HG03066 (cell line): ENCODE results near the gene TM7SF2.
"Not testable (repeated sequence)": the region's sequence is repeated elsewhere in the genome, so short reads cannot be mapped to it uniquely, and the experiment has no call there.

ENCODE experiments used
- ATAC-seq: cut with Tn5 transposase; IDR thresholded peaks from one replicate; pipeline ENCODE4 v1.9.1; 2021; ENCODE audit warnings: low read depth; ENCODE audit not compliant: unreplicated experiment

TM7SF2 gene

DNA sequence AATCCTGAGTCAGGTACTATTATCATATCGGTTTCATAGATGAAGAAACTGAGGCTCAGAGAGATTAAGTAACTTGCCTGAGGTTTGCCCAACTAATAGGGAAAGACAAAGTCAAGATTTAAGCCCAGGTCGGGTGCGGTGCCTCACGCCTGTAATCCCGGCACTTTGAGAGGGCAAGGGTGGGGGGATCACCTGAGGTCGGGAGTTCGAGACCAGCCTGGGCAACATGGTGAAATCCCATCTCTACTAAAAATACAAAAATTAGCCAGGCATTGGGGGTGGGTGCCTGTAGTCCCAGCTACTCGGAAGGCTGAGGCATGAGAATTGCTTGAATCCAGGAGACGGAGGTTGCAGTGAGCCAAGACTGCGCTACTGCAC lies 38.4 kb downstream of the TM7SF2 start:
- not testable (repeated sequence) for ATAC-seq

DNA sequence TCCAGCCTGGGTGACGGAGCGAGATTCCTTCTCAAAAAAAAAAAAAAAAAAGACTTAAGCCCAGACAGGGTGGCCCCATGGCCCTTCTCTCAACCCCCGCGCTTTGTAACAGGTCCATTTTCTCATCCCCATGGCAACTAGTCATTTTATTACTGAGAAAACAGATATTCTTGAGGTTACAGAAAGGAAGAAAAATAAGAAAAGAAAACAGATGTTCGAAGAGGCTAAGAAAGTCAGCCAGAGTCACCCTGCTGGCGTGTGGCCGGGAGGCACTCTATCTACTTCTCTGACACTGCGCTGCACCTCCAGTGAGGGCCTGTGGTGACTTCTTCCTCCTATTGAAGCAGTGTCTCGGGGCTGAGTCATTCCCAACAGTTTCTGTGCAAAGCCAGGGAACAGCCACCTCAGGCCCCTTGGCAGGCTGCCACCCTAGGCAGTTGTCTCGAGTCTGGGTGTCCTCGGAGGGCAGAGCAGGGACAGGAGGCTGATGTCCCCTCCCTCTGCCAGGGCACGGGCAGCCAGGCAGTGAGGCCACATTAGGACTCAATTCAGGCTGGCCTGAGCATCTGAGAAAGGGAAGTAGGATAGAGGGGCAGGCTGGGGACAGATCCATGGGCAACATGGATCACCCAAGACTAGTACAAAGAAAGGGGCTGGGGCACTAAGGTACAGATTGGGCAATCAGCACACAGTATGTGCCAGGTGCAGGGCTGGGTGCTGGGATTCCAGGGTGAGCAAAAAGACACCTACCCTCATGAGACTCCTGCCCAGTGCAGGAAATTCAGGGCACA lies 39.0 kb downstream of the TM7SF2 start:
- no peak for ATAC-seq

DNA sequence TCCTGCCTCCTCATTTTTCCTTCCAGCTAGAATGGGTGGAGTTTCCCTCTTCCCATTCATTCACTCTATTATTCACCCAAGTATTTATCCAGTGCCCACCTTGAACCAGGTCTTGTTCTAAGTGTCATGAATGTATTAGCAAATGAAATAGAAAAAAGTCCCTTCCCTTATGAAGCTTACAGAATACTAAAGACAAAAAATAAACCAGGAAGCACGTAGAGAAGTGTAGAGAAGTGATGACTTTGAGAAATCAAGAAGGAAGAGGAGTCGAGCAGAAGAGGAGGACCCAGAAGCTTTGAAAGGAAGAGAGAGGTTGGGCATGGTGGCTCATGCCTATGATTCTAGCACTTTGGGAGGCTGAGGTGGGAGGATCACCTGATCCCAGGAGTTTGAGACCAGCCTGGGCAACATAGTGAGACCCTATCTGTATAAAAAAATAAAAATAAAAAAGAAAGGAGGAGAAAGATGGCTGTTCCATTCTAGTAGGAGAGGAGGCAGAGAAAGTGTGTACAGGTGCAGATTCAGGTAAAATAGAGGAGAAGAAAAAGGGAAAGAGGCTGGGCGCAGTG lies 39.7 kb downstream of the TM7SF2 start:
- no peak for ATAC-seq

- no peak for ATAC-seq
Measured at GRCh38 chr11:65152122-65152521, 40.5 kb downstream of the TM7SF2 start.

DNA sequence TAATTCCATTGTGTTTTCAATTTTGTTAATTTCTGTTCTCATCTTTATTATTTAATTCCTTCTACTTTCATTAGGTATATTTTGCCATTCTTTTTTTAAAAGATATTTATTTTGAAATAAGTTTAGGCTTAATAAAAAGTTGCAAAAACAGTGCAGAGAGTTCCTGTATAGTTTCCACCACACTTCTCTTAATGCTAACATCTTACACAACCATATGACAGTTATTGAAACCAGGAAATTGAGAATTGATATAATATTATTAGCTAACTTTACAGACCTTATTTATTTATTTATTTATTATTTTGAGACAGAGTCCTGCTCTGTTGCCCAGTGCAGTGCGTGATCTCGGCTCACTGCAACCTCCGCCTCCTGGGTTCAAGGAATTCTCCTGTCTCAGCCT lies 44.6 kb downstream of the TM7SF2 start:
- no peak for ATAC-seq

- ATAC-seq = no peak
Measured at GRCh38 chr11:65156926-65157325, 45.3 kb downstream of the TM7SF2 start.

GRCh38 chr11:65157336-65157735 lies 45.7 kb downstream of the TM7SF2 start:
- no peak for ATAC-seq

- peak; percentile 75 for ATAC-seq
Measured at GRCh38 chr11:65159012-65159411, 47.3 kb downstream of the TM7SF2 start.

DNA sequence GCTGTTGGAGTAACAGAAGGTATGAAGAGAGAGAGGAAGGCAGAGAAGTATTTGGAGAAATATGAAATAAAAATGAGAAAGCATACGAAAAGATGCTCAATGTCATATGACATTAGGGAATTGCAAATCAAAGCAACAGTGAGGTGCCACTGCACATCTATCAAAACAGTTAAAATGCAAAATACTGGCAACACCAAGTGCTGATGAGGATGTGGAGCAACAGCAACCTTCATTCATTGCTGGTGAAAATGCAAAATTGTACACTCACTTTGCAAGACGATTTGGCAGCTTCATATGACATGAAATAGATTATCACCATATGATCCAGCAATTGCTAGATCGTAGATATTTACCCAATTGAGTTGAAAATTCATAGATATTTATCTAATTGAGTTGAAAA lies 49.0 kb downstream of the TM7SF2 start:
- no peak for ATAC-seq

GRCh38 chr11:65163684-65164083 lies 52.0 kb downstream of the TM7SF2 start:
- no peak for ATAC-seq
